Activated CD4-positive, alpha-beta T cell treated with anti-CD3 and anti-CD28 coated beads for 4 hours (primary cell): ENCODE results near the gene ONECUT2.
"Not testable (repeated sequence)": the region's sequence is repeated elsewhere in the genome, so short reads cannot be mapped to it uniquely, and the experiment has no call there.

Experiments used
- DNase-seq, 2 donors: peaks; one replicate each; pipeline ENCODE4 v3.0.0-alpha.2; 2020

ONECUT2 gene

GRCh38 chr18:57447154-57447621 is 12.0 kb downstream of the ONECUT2 start:
- DNase-seq = no peak

DNA sequence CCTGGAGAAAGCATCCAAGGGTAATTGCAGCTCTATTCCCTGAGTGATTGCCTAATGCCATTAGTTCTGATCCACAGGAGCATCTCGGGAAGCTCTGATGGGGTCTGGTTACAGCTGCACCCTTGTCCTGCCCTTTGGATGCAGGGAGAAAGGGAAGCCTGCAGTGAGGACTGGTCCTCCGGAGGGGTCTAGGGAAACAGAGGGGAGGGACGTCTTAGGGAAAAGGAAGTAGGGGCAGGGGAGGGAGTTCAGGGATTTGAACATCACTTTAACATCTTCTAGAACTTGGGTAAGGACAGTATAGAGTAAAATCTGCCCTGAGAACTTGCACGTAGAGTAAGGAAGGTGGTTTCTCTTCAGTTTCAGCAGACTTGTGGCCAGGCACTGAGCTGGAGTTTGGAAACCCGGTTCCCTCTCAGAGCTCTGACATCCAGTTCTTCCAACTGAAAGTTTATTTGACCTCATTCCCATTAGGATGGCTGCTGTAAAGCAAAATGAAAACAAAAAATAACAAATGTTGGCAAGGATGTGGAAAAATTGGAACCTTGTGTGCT is 20.5 kb downstream of the ONECUT2 start:
- DNase-seq = no peak

DNA sequence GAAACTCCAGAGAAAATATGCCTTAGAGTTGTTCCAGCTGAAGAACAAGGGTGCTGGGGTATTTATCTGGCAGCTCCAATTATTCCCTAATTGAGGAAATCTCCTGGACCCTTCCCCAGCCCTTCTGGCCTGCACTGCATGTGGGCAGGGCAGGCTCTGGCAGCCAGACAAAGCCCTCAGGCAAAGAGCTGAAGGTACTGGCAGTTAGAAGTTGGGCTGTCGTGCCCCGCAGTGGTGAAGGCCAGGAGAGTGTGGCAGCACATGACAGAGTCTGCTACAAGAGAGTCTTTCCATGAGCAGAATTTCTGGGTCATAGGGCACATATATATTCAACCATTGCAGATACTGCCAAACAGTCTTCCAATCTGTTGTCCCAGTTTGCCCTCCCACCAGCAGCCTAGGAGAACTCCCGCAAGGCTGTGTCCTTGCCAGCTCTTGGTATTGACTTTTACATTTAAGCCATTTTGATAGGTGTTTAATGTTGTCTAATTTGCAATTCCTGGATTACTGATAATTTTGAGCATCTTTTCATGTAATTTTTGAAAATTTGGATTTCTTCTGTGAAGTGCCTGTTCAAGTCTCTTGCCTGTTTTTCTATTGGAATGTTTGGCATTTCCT is 26.6 kb downstream of the ONECUT2 start:
- DNase-seq = no peak

DNA sequence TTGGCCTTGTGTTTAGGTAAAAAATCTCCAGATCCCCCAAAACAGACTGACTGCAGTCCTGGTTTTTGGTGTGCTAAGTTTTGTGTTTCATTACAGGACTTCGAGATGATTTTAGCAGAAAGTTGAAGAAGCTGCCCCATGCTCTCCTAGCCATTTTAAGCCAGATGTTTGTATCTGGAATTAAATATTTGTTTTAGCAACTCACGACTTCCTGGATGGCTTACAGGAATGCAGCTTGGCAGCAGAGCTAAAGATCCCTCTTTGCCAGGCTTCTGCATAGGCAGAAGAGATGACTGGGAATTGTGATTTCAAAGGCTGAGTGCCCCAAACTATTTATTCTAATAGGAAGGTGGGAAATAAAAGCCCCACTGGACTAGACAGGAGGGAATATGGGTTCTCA is 31.1 kb downstream of the ONECUT2 start:
- no peak for DNase-seq

DNA sequence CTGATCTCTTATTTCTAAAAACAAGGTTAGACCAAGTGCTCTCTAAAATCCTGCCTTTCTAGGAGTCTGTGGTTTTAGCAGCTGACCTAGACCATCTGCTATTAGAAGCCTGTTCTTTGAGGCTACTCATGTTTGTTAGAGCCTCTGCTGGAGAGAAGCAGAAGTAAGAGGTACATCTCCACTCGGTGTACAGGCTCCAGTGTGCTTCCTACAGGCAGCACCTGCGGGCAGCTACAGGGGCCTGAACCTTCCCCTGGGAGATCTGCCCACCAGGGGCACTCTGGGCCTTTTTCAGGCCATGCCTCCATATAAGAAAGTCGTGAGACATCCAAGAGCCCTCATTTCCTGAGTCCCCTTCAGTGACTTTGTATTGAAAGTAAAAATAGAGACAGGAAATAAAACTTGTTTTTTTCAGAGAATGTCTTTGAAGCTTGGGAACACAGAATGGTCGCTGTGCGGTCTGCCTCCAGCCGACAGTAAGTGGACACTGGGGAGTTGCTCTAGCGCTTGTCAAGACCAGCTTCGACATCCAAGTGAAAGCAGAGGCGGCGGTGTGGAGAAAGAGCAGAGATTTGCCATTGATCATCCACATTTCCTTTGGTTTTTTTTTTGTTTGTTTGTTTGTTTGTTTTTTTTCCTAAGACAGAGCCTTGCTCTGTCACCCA is 31.7 kb downstream of the ONECUT2 start:
- no peak for DNase-seq

GRCh38 chr18:57469884-57470283 is 34.7 kb downstream of the ONECUT2 start:
- no peak for DNase-seq

- no peak for DNase-seq
These were observed 40.2 kb downstream of the ONECUT2 start for GRCh38 chr18:57475408-57475807.

DNA sequence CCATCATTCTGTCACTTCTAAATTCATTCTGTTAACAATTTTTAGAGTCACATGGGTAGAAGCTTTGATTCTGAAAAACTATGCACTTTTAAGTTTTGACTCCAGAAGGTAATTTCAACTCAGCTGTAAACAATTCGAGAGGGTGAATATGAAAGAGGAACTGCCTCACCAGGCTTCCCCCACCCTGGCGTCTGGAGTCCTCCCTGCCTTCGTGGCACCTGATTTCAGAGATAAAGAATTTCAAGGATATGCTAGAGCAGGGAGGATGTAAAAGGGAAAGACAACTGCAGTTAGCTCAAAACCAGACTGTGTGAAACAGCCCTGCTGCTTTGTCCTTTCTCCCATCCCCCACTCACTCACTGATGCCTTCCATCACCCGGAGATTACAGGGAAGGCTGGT is 40.7 kb downstream of the ONECUT2 start:
- no peak for DNase-seq

GRCh38 chr18:57480733-57481132 is 45.6 kb downstream of the ONECUT2 start:
- no peak for DNase-seq

- no peak for DNase-seq
These were observed 62.5 kb downstream of the ONECUT2 start for GRCh38 chr18:57497372-57498294.

GRCh38 chr18:57498682-57499256 is 63.6 kb downstream of the ONECUT2 start:
- no peak for DNase-seq

GRCh38 chr18:57502624-57503023 is 67.5 kb downstream of the ONECUT2 start:
- DNase-seq = no peak

- no peak for DNase-seq
These were observed 70.1 kb downstream of the ONECUT2 start for GRCh38 chr18:57505231-57505630.

DNA sequence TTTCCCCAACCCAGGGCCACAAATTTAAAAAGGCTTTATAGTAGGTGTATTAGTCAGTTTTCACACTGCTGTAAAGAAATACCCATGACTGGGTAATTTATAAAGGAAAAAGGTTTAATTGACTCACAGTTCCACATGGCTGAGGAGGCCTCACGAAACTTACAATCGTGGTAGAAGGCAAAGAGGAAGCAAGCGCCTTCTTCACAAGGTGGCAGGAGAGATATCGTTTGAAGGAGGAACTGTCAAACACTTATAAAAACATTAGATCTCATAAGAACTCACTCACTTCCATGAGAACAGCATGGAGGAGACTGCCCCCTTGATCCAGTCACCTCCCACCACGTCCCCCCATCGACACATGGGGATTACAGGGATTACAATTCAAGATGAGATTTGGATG is 80.9 kb downstream of the ONECUT2 start:
- no peak for DNase-seq

GRCh38 chr18:57518533-57518932 is 83.4 kb downstream of the ONECUT2 start:
- no peak for DNase-seq

DNA sequence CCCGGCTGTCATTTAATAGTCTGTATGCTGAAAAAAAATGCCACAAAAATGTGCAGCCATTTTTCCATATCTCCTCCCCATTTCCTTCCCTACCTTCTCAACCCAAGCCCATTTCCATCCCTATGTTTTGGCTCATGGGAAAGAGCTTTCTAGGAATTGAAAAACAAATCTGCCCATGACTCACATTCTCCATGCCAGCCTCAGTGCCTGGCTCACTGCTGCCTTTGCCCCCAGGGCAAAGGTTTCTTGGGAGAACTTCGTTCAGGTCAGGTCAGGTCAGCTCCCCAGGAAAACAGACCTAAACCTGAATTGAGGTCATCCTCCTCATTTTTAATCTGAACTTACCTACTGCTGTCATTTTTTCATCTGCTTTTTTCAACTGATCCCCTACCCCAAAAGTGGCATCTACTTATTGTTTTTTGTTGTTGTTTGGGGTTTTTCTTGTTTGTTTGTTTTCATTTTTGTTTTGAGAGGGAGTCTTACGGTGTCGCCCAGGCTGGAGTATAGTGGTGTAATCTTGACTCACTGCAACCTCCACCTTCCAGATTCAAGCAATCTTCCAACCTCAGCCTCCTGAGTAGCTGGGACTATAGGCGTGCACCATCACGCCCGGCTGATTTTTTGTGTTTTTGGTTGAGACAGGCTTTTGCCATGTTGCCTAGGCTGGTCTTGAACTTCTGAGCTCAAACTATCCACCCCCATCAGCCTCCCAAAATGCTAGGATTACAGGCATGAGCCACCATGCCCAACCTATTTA is 84.7 kb downstream of the ONECUT2 start:
- no peak for DNase-seq

GRCh38 chr18:57522348-57522747 is 87.2 kb downstream of the ONECUT2 start:
- not testable (repeated sequence) for DNase-seq

DNA sequence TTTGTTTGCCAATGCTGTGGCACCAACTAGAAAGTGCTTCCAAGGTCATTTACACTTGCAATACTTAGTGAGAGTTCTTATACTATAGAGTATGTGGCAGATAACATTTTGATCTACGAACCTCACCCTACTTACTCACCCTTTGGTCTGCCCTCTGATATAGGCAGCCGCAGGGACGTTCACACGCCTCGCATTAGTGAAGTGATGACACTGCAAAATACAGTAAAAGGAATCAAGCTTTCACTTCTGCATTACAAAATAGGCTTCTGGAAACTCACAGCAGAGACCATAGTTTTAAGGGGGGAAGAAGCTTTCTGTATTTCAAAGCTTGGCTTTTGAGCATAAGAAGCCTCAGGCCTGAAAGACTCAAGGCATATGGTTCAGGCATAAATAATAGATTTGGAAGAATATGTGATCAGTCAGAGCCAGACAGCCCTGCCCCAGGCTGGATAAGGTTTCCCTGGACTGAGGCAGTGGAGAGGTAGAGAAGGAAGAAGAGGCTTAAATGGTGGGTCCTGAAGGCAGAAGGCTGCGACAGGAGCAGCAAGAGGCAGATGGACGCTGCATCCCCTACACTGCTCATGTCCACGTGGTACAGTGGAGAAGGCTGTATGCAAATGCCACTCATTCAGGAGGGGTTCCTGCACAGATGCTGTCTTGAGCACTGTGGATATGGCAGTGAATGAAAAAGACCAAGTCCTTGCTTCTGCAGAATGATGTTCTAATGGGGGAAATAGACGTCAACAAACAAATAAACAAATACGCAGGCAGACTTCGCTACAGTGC is 88.2 kb downstream of the ONECUT2 start:
- DNase-seq = no peak

DNA sequence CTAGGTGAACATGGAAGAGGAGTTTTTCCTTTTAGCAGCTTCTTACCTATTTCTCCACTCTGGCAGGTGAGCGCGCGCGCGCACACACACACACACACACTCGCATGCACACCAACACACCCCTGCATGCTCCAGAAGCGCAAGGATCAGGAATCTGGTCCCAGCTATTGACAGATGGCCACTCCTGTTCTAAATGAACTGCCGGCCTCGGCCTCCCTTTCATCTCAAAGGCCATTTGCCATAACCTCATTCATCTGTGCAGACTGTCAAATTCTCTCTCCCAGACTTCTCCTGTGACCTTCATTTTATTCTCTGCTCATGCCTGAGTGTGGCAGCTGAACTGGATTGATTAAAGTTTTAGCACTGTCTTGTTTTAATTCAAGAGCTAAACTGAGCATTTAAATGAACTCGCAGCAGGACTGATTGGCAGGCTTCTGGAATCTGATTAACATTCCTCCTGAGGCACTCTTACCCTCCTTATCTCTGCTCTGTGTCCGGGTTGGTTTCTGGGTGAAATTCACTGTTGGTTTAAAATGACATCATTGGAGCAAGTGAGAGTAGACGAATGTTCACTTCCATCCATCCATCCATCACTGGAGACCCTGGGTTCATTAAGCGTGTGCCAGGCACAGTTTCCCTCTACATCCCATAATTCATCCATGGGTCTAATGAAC is 92.5 kb downstream of the ONECUT2 start:
- DNase-seq = no peak

DNA sequence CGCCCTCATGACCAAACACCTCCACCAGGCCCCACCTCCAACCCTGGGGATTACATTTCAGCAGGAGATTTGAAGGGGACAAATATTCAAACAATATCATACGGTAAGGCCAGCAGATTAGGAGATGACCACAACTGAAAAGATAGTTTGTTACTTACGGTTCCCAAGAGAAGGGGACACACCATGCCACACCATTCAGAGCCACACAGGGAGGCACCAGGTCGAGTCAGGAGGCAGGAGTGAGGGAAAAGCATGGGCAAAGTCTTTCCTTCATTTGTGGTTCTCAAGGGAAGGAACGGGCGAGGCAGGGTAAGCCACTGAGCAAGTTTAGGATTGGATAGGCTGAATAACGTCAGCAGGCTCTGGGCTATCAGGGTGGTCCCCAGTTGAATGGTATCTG is 94.0 kb downstream of the ONECUT2 start:
- no peak for DNase-seq
